OCI-LY7 (cell line): Measurements from ENCODE around the gene PSEN1.
"Not testable (repeated sequence)": the region's sequence is repeated elsewhere in the genome, so short reads cannot be mapped to it uniquely, and the experiment has no call there.

Experiments
- CTCF ChIP-seq: fragments of 200-600 bp; sonication (generic); conservative IDR thresholded peaks from 2 replicates; pipeline ENCODE4 v1.5.1; 2014; ENCODE audit warnings: mild to moderate bottlenecking, antibody characterized with exemption, low read length, moderate library complexity, mixed read lengths
- EZH2phosphoT487 ChIP-seq: fragments of 200-600 bp; sonication (generic); IDR thresholded peaks from 2 replicates; pipeline ENCODE4 v1.6.1; 2018; ENCODE audit warnings: low read depth, borderline replicate concordance, mild to moderate bottlenecking, mixed run types, antibody characterized with exemption, low read length, moderate library complexity, mixed read lengths

GRCh38 chr14:73180969-73181368 is 44.7 kb downstream of the PSEN1 start:
- not testable (repeated sequence) for TF ChIP-seq CTCF, EZH2phosphoT487
